ENCODE results near the gene IMMP2L. TPM values are rescaled to one million over a fixed set of nuclear protein-coding genes. Genes with fewer than 3 reads are reported as not detected.

The IMMP2L gene
- total RNA-seq, 1 donor from 2014 or later = 31.9 TPM

DNA sequence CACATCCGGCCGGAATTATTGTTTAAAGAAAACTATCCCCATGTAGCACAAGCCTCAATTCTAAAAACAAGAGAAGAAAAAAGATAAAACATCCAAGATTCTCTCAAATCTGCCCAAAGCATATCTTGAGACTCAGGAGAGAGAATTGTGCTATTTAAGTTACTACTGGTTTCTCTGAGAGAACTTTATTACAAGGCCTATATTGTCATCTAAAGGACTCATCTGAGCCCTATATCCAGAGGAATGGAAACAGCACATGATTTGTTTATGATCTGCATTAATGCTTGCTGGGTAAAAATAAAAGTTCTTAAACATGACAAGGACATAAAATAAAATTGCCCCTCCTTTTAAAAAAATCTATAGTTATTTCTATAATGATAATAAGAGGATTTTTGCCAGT is 446.3 kb downstream of the IMMP2L start:
- DNase-seq (no peak), ATAC-seq (ENCODE audit: low read depth) (no peak)
- Mint-ChIP-seq H3K27me3 (no peaks in the 10 kb centered on the region), H3K36me3 (ENCODE audit: low read depth) (no peaks in the 10 kb centered on the region), H3K4me1 (peaks cover 11% of the 10 kb centered on the region), H3K27ac (no peak overlapping the region), H3K9me3 (no peaks in the 10 kb centered on the region), H3K4me3 (no peak overlapping the region)
- ChIA-PET CTCF (no interaction called here), POLR2A (no interaction called here)
- intact Hi-C loops (cut with micrococcal nuclease) = no loop called here
- TF ChIP-seq, protein P1, sequence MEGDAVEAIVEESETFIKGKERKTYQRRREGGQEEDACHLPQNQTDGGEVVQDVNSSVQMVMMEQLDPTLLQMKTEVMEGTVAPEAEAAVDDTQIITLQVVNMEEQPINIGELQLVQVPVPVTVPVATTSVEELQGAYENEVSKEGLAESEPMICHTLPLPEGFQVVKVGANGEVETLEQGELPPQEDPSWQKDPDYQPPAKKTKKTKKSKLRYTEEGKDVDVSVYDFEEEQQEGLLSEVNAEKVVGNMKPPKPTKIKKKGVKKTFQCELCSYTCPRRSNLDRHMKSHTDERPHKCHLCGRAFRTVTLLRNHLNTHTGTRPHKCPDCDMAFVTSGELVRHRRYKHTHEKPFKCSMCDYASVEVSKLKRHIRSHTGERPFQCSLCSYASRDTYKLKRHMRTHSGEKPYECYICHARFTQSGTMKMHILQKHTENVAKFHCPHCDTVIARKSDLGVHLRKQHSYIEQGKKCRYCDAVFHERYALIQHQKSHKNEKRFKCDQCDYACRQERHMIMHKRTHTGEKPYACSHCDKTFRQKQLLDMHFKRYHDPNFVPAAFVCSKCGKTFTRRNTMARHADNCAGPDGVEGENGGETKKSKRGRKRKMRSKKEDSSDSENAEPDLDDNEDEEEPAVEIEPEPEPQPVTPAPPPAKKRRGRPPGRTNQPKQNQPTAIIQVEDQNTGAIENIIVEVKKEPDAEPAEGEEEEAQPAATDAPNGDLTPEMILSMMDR (IDR thresholded peaks at IDR 0.05) = no peak

DNA sequence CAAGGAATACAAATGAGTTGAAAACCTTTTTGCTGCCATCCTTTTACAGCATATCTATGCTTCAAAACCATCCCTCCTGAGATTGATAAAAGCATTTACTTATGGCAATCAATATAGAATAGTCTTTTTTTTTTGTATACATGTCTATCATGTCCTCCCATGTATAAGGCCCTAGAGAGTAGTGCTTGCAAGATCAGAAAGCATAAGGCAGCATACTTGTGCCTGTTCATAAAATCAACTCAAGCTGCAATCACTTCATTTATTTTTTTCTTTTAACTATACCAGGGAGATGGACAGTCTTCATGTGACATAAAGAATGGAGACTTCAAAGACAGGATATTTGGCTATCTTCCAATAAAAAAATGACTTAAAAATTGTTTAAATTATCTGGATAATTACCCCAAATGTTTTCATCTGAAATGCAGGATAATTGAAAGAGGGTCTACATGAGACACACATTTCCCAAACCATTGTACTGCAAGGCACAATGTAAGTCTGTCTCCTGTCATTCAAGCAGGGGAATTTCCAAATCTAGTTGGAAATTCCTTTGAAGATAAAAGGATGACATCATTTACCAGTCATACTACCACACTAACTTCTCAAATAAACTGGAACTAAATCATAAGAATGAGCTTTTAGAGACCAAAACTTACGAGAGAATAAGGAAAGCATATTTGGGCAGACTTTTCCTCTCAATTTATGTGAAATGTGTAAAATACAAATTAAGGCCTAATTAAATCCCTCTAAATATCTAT is 448.9 kb downstream of the IMMP2L start:
- ChIA-PET CTCF (no interaction called here), POLR2A (interaction anchor here (0.8 kb wide), 1 partner anchor 24 kb away, joined by 5 read pairs; no protein-coding TSS in a partner anchor)
- Mint-ChIP-seq H3K27me3 (no peaks in the 10 kb centered on the region), H3K9me3 (no peaks in the 10 kb centered on the region), H3K36me3 (ENCODE audit: low read depth) (no peaks in the 10 kb centered on the region), H3K27ac (no peak overlapping the region), H3K4me3 (no peak overlapping the region), H3K4me1 (peaks cover 11% of the 10 kb centered on the region)
- TF ChIP-seq, protein P1 (IDR thresholded peaks at IDR 0.05) = no peak
- DNase-seq = no peak
- intact Hi-C loops (cut with micrococcal nuclease) = no loop called here
- ATAC-seq (ENCODE audit: low read depth) = no peak

- H3K4me1 Mint-ChIP-seq = peaks cover 11% of the 10 kb centered on the region
- DNase-seq = no peak
- ChIA-PET POLR2A (no interaction called here), CTCF (no interaction called here)
- H3K9me3 Mint-ChIP-seq = no peaks in the 10 kb centered on the region
- no peak for ATAC-seq (ENCODE audit: low read depth)
- H3K4me3 Mint-ChIP-seq = no peak overlapping the region
- H3K27me3 Mint-ChIP-seq = no peaks in the 10 kb centered on the region
- no peaks in the 10 kb centered on the region for H3K36me3 Mint-ChIP-seq (ENCODE audit: low read depth)
- intact Hi-C loops (cut with micrococcal nuclease) = no loop called here
- H3K27ac Mint-ChIP-seq = no peak overlapping the region
- TF ChIP-seq, protein P1 (IDR thresholded peaks at IDR 0.05) = no peak
Observed at GRCh38 chr7:111112439-111112838, 449.9 kb downstream of the IMMP2L start.

DNA sequence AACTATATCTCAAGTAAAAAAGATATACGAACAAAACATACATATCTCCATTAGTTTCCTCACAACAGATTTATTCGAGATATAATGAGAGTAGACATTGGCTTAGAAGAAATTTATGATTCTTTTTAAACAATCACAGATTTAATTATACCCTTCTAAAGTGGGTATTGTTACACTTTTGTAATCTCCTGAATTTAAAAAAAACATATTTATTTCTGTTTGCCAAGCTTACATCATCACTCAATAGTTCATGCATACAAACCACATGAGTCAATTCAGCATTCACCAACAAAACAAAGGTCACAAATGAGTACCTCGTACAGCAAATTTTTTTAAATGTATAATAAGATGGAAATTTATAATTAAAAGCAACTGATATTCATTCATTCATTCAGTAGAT is 453.8 kb downstream of the IMMP2L start:
- H3K4me3 Mint-ChIP-seq = no peak overlapping the region
- no peaks in the 10 kb centered on the region for H3K9me3 Mint-ChIP-seq
- intact Hi-C loops (cut with micrococcal nuclease) = no loop called here
- ATAC-seq (ENCODE audit: low read depth) (no peak), DNase-seq (no peak)
- ChIA-PET POLR2A (no interaction called here), CTCF (no interaction called here)
- H3K27ac Mint-ChIP-seq = no peak overlapping the region
- H3K36me3 Mint-ChIP-seq (ENCODE audit: low read depth) = no peaks in the 10 kb centered on the region
- TF ChIP-seq, protein P1 (IDR thresholded peaks at IDR 0.05) = no peak
- H3K27me3 Mint-ChIP-seq = no peaks in the 10 kb centered on the region
- H3K4me1 Mint-ChIP-seq = peaks cover 29% of the 10 kb centered on the region

- Mint-ChIP-seq H3K9me3 (no peaks in the 10 kb centered on the region), H3K27ac (no peak overlapping the region), H3K36me3 (ENCODE audit: low read depth) (no peaks in the 10 kb centered on the region), H3K27me3 (no peaks in the 10 kb centered on the region), H3K4me1 (peaks cover 31% of the 10 kb centered on the region), H3K4me3 (no peak overlapping the region)
- ChIA-PET POLR2A (no interaction called here), CTCF (no interaction called here)
- ATAC-seq (ENCODE audit: low read depth) (no peak), DNase-seq (no peak)
- TF ChIP-seq, protein P1 (IDR thresholded peaks at IDR 0.05) = no peak
- intact Hi-C loops (cut with micrococcal nuclease) = no loop called here
Observed at GRCh38 chr7:111108000-111108399, 454.3 kb downstream of the IMMP2L start.
